ENCODE results near the gene LHFPL2. TPM values are rescaled to one million over a fixed set of nuclear protein-coding genes. Genes with fewer than 3 reads are reported as not detected.
A peak's percentile ranks its signal among the peaks of the same experiment; 100 is the strongest.

Gene LHFPL2
- polyA plus RNA-seq, 3 donors: 3.7 to 11.6 (median 7.3) TPM

DNA sequence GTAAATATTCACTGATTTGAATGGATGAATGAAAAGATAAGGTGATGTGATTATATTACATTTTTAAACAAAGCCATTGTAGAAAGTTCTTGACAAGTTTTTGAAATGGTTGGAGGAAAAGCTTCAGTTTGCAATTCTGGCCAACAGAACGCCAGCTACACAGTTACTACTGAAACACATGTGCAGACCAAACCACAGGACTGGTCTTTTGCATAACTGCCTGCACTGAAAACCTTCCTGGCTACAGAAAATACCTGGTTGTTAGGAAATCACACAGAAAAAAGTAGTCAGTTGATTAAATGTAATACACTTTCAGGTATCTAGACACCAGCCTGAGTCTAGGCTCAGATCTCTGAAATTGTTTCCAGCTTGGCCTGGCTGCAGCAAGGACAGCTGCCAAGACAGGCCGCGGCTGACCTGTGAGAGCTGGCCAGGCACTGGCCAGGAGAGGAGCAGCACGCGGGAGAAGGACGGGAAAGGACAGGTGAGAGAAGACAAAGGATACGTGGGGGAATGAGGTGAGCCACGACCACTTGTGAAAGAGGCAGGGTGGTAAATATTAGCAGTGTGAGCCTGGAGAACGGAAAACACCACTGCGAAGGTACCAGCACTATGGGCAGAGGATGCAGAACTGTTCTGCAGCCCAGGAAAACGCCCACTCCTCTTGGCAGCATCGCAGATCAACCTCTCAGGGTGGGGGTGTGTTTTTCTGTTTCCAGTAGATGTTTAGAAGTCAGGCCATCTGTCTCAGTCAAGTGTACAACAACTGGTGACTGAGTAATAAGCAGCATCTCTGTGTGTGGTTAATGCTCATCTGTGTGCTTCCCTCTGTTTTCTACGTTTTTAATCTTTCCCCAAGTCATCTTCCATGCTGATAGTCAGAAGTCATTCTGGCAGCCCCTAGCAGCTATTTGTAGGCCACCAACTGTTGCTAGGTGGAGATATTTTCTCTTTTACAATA, 150.7 kb downstream of the LHFPL2 start:
- H2AFZ ChIP-seq (ENCODE audit: insufficient read depth, low read depth, low read length, poor library complexity, severe bottlenecking): no peak overlapping the region
- H3K9ac ChIP-seq (ENCODE audit: insufficient read depth, low read length, poor library complexity, severe bottlenecking): no peak overlapping the region
- peaks cover 36 to 39% of the 10 kb centered on the region in 2 donors for H3K4me1 ChIP-seq (ENCODE audit: control insufficient read depth in 1 of 2, insufficient read depth in 2 of 2, low read length in 2 of 2)
- H3K27me3 ChIP-seq (ENCODE audit: control insufficient read depth in 2 of 2, insufficient read depth in 2 of 2, low read length in 2 of 2): no peaks in the 10 kb centered on the region
- peaks cover 36 to 55% of the 10 kb centered on the region in 2 donors for H3K36me3 Mint-ChIP-seq
- 44% methylated on average over 9 of the region's 13 CpGs for WGBS (ENCODE audit: insufficient coverage)
- H3K4me2 ChIP-seq (replicated peaks; ENCODE audit: extremely low read depth, low read length, poor library complexity, severe bottlenecking): no peak overlapping the region
- H3K9me3 Mint-ChIP-seq: peaks cover 0 to 2% (median 0%) of the 10 kb centered on the region in 7 donors
- H3K4me3 ChIP-seq (replicated peaks in 1 of 3; ENCODE audit: low read depth in 2 of 3, low read length in 3 of 3): no peak overlapping the region
- H3K79me2 ChIP-seq (ENCODE audit: insufficient read depth, low read length): peaks cover 43% of the 10 kb centered on the region
- TF ChIP-seq, protein P1, sequence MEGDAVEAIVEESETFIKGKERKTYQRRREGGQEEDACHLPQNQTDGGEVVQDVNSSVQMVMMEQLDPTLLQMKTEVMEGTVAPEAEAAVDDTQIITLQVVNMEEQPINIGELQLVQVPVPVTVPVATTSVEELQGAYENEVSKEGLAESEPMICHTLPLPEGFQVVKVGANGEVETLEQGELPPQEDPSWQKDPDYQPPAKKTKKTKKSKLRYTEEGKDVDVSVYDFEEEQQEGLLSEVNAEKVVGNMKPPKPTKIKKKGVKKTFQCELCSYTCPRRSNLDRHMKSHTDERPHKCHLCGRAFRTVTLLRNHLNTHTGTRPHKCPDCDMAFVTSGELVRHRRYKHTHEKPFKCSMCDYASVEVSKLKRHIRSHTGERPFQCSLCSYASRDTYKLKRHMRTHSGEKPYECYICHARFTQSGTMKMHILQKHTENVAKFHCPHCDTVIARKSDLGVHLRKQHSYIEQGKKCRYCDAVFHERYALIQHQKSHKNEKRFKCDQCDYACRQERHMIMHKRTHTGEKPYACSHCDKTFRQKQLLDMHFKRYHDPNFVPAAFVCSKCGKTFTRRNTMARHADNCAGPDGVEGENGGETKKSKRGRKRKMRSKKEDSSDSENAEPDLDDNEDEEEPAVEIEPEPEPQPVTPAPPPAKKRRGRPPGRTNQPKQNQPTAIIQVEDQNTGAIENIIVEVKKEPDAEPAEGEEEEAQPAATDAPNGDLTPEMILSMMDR (IDR thresholded peaks at IDR 0.05): no peak
- intact Hi-C loops (cut with micrococcal nuclease): loop anchor here in 1 of 2 donors (10.0 kb wide), 1 partner anchor 147 kb away; the partner anchor contains the start of gene LHFPL2
- no peaks in the 10 kb centered on the region for H3K9me3 ChIP-seq (replicated peaks in 1 of 2; ENCODE audit: control insufficient read depth in 1 of 2, insufficient read depth in 1 of 2, low read length in 2 of 2)
- peak overlapping the region in 3 of 7 donors; percentile 10 to 72 (median 62) for H3K27ac Mint-ChIP-seq
- H3K4me3 Mint-ChIP-seq: no peak overlapping the region
- no peak overlapping the region for H3K27ac ChIP-seq (ENCODE audit: low read depth in 1 of 2, low read length in 2 of 2)
- peaks cover 65% of the 10 kb centered on the region for H3K4me1 Mint-ChIP-seq
- H4K20me1 ChIP-seq (ENCODE audit: insufficient read depth, low read length): peaks cover 31% of the 10 kb centered on the region
- peaks cover 0 to 12% of the 10 kb centered on the region in 2 donors for H3K36me3 ChIP-seq (replicated peaks in 1 of 2; ENCODE audit: control insufficient read depth in 1 of 2, insufficient read depth in 2 of 2, low read length in 2 of 2)
- peaks cover 0 to 2% (median 0%) of the 10 kb centered on the region in 3 donors for H3K27me3 Mint-ChIP-seq (ENCODE audit: low read depth in 3 of 3)
- DNase-seq: no peak

DNA sequence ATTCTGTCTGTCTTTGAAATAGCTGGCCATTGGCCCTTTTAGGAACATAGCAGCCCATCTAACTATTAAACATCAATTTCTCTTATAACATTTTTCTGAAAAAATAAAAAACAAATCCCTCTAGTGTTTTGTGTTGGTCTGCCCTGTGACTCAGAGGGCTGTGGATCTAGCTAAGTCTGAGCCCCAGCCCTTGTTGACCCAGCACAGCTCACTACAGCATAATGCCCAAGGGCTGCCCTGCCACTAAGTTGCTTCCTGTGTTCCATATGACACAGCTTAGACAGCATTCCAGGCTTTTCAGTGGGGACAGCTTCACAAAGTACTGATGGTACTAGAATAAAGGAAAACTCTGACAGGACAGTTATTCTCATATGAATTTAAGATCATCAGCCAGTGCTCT, 152.2 kb downstream of the LHFPL2 start:
- Mint-ChIP-seq H3K9me3 (peaks cover 0 to 2% (median 0%) of the 10 kb centered on the region in 7 donors), H3K27me3 (ENCODE audit: low read depth in 3 of 3) (peaks cover 0 to 2% (median 0%) of the 10 kb centered on the region in 3 donors), H3K4me3 (no peak overlapping the region), H3K36me3 (peaks cover 40 to 58% of the 10 kb centered on the region in 2 donors), H3K4me1 (peaks cover 53% of the 10 kb centered on the region), H3K27ac (peak overlapping the region in 1 of 7 donors; percentile 64)
- Histone ChIP-seq H3K36me3 (replicated peaks in 1 of 2; ENCODE audit: control insufficient read depth in 1 of 2, insufficient read depth in 2 of 2, low read length in 2 of 2) (peaks cover 0 to 13% of the 10 kb centered on the region in 2 donors), H2AFZ (ENCODE audit: insufficient read depth, low read depth, low read length, poor library complexity, severe bottlenecking) (no peak overlapping the region), H3K27me3 (ENCODE audit: control insufficient read depth in 2 of 2, insufficient read depth in 2 of 2, low read length in 2 of 2) (no peaks in the 10 kb centered on the region), H3K4me2 (replicated peaks; ENCODE audit: extremely low read depth, low read length, poor library complexity, severe bottlenecking) (no peak overlapping the region), H3K9me3 (replicated peaks in 1 of 2; ENCODE audit: control insufficient read depth in 1 of 2, insufficient read depth in 1 of 2, low read length in 2 of 2) (no peaks in the 10 kb centered on the region), H3K4me3 (replicated peaks in 1 of 3; ENCODE audit: low read depth in 2 of 3, low read length in 3 of 3) (no peak overlapping the region), H4K20me1 (ENCODE audit: insufficient read depth, low read length) (peaks cover 36% of the 10 kb centered on the region), H3K9ac (ENCODE audit: insufficient read depth, low read length, poor library complexity, severe bottlenecking) (no peak overlapping the region), H3K79me2 (ENCODE audit: insufficient read depth, low read length) (peaks cover 43% of the 10 kb centered on the region), H3K27ac (ENCODE audit: low read depth in 1 of 2, low read length in 2 of 2) (no peak overlapping the region), H3K4me1 (ENCODE audit: control insufficient read depth in 1 of 2, insufficient read depth in 2 of 2, low read length in 2 of 2) (peaks cover 24 to 28% of the 10 kb centered on the region in 2 donors)
- intact Hi-C loops (cut with micrococcal nuclease): loop anchor here in 1 of 2 donors (10.0 kb wide), 1 partner anchor 148 kb away; the partner anchor contains the start of gene LHFPL2
- DNase-seq: no peak
- TF ChIP-seq, protein P1 (IDR thresholded peaks at IDR 0.05): no peak

Data from CD14-positive monocyte (primary cell).